GM12878 (cell line): ENCODE data around the gene TIPARP. TPM values are rescaled to one million over a fixed set of nuclear protein-coding genes. Genes with fewer than 3 reads are reported as not detected.

Experiments
- BCL3 ChIP-seq: IDR thresholded peaks from 2 replicates; pipeline ENCODE4 v1.6.1; 2011; ENCODE audit warnings: borderline replicate concordance, low read depth, mild to moderate bottlenecking, moderate library complexity, low read length; ENCODE audit not compliant: insufficient read depth, poor library complexity, severe bottlenecking
- BHLHE40 ChIP-seq, 2 experiments: fragments of 450-650 bp in 1 of 2; IDR thresholded peaks; 2 replicates each; pipeline ENCODE4 v1.6.1; 2011 to 2017; ENCODE audit warnings: low read depth in 2 of 2, borderline replicate concordance in 1 of 2, improper control_type of control experiment in 1 of 2, low read length in 1 of 2, mild to moderate bottlenecking in 1 of 2
- CHD4 ChIP-seq: fragments of 200-600 bp; sonication (generic); IDR thresholded peaks from 2 replicates; pipeline ENCODE4 v1.6.1; 2016; ENCODE audit warnings: mild to moderate bottlenecking
- FOXK2 ChIP-seq: fragments of 450-650 bp; IDR thresholded peaks from 2 replicates; pipeline ENCODE4 v1.6.1; 2017; ENCODE audit warnings: mild to moderate bottlenecking, moderate library complexity
- TCF12 ChIP-seq: IDR thresholded peaks from 2 replicates; pipeline ENCODE4 v1.6.1; 2011; ENCODE audit warnings: low read depth, mild to moderate bottlenecking, low read length
- ZNF687 ChIP-seq: fragments of 450-650 bp; IDR thresholded peaks from 2 replicates; pipeline ENCODE4 v1.6.1; 2017; ENCODE audit warnings: mild to moderate bottlenecking, moderate library complexity
- polyA plus RNA-seq, 11 experiments: library from polyadenylated mRNA; depleted of rRNA in 4 of 11; unstranded in 6 of 11; stranded (reverse) in 5 of 11; fragments of >200 nt; fragmentation: Nextera tagmentation in 4 of 11; fragmentation: Illumina TruSeq in 1 of 11; extraction: Ambion mirVana in 4 of 11; extraction: Trizol in 1 of 11; gene quantifications; 1 replicate in 1 of 11; 2 replicates in 10 of 11; pipeline versions ENCODE4 v1.2.1 to v1.2.3, GENCODE V29; 2011 to 2016; ENCODE audit warnings: inconsistent platforms in 2 of 11, missing spikeins in 2 of 11, low read depth in 1 of 11
- total RNA-seq, 4 experiments: library from RNA; depleted of rRNA in 3 of 4; stranded (reverse); fragments of >200 nt in 3 of 4; fragmentation: Illumina TruSeq in 1 of 4; extraction: Trizol in 1 of 4; gene quantifications; 2 replicates each; pipeline versions ENCODE4 v1.2.1 to v1.2.3, GENCODE V29; 2013 to 2021

The TIPARP gene
- total and polyA plus RNA-seq, 10 of the 15 experiments (the other 5 are each of a cell fraction or from before 2014, with no cell fraction given), result 3.2 to 21.5 (median 12.0) TPM

- TF ChIP-seq ZNF687 (no peak), FOXK2 (no peak), BHLHE40 (IDR thresholded peaks at IDR 0.05; ENCODE audit: borderline replicate concordance in 1 of 2, low read depth in 2 of 2, low read length in 1 of 2) (no peak), CHD4 (no peak), BCL3 (no peak), TCF12 (no peak)
These were observed 74.9 kb downstream of the TIPARP start (continued) for GRCh38 chr3:156749244-156749643.
